HG03460 (cell line): ENCODE measurements around the gene RAB40C.

ENCODE experiments used
- ATAC-seq: cut with Tn5 transposase; IDR thresholded peaks from one replicate; pipeline ENCODE4 v1.9.1; 2021; ENCODE audit not compliant: unreplicated experiment

RAB40C gene

DNA sequence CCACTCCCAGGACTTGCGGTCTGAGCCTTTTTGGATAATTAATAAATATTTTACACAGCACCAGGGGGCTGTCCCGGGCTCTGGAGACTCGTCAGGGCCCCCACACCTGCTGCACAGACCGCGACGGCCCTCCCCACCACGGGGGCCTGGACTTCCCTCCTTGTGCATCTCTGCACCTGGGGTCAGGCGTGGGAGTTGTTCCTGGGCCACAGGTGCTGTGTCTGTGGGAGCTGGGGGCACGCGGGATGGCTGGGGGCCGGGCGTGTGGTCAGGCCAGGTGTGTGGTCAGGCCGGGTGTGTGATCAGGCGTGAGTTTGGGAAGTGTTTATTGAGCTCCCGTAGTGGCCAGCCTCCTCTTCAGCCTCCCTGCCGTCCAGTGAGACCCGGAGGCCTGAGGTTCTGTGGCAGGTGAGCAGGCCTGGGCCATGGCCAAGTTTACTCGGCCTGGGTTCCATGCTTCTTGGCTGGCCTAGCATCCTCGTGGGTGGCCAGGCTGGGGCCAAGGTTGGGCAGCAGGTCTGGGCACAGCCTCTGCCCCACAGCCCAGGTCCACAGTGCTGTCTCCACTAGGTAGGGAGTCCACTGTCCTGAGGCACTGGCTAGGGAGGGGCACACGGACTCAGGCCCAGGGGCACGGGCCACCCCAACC lies 88.5 kb downstream of the RAB40C start:
- no peak for ATAC-seq
